ENCODE measurements around the gene DNAJC17. TPM values are rescaled to one million over a fixed set of nuclear protein-coding genes. Genes with fewer than 3 reads are reported as not detected.

DNAJC17 gene
- polyA plus RNA-seq (ENCODE audit: insufficient read length in 4 of 4) = 10 to 100 TPM; 38.0 to 45.4 (median 41.7) TPM

GRCh38 chr15:40807028-40807887 lies at the start of gene DNAJC17, which contains the start of gene ZFYVE19:
TSS of gene DNAJC17 (minus strand) at chr15:40807473. CDS start at chr15:40807446, 27 bp downstream.
TSS of gene ZFYVE19 (plus strand) at chr15:40807089. CDS start at chr15:40807590, 501 bp downstream.
- DNase-seq (ENCODE audit: low read depth in 4 of 4, low spot score in 2 of 4) = peak; percentile 83 to 97 (median 90)

GRCh38 chr15:40856746-40857145 lies 49.5 kb upstream of the DNAJC17 start:
- DNase-seq (ENCODE audit: low read depth in 4 of 4, low spot score in 2 of 4) = no peak

- no peak for DNase-seq (ENCODE audit: low read depth in 4 of 4, low spot score in 2 of 4)
Measured at GRCh38 chr15:40855706-40856234, 48.5 kb upstream of the DNAJC17 start.

GRCh38 chr15:40854161-40854560 lies 46.9 kb upstream of the DNAJC17 start:
- no peak for DNase-seq (ENCODE audit: low read depth in 4 of 4, low spot score in 2 of 4)

- DNase-seq (ENCODE audit: low read depth in 4 of 4, low spot score in 2 of 4) = no peak
Measured at GRCh38 chr15:40853241-40853890, 46.1 kb upstream of the DNAJC17 start.

GRCh38 chr15:40852529-40852928 lies 45.3 kb upstream of the DNAJC17 start:
- DNase-seq (ENCODE audit: low read depth in 4 of 4, low spot score in 2 of 4) = no peak

GRCh38 chr15:40850576-40851112 lies 43.4 kb upstream of the DNAJC17 start:
- no peak for DNase-seq (ENCODE audit: low read depth in 4 of 4, low spot score in 2 of 4)

GRCh38 chr15:40847223-40847961 lies 40.1 kb upstream of the DNAJC17 start:
- peak in 2 of 4 donors; percentile 64 to 86 for DNase-seq (ENCODE audit: low read depth in 4 of 4, low spot score in 2 of 4)

- DNase-seq (ENCODE audit: low read depth in 4 of 4, low spot score in 2 of 4) = no peak
Measured at GRCh38 chr15:40846841-40847222, 39.6 kb upstream of the DNAJC17 start.

GRCh38 chr15:40845511-40846284 lies 38.4 kb upstream of the DNAJC17 start:
- no peak for DNase-seq (ENCODE audit: low read depth in 4 of 4, low spot score in 2 of 4)

GRCh38 chr15:40845036-40845435 lies 37.8 kb upstream of the DNAJC17 start:
- DNase-seq (ENCODE audit: low read depth in 4 of 4, low spot score in 2 of 4) = no peak

- no peak for DNase-seq (ENCODE audit: low read depth in 4 of 4, low spot score in 2 of 4)
Measured at GRCh38 chr15:40844696-40845030, 37.4 kb upstream of the DNAJC17 start.

GRCh38 chr15:40843885-40844695 lies 36.8 kb upstream of the DNAJC17 start, which contains the start of gene SPINT1:
TSS of gene SPINT1 (plus strand) at chr15:40844048. CDS start at chr15:40844555, 507 bp downstream.
- no peak for DNase-seq (ENCODE audit: low read depth in 4 of 4, low spot score in 2 of 4)

GRCh38 chr15:40843261-40843884 lies 36.1 kb upstream of the DNAJC17 start:
- no peak for DNase-seq (ENCODE audit: low read depth in 4 of 4, low spot score in 2 of 4)

GRCh38 chr15:40841741-40842140 lies 34.5 kb upstream of the DNAJC17 start:
- DNase-seq (ENCODE audit: low read depth in 4 of 4, low spot score in 2 of 4) = no peak

GRCh38 chr15:40838756-40839155 lies 31.5 kb upstream of the DNAJC17 start:
- DNase-seq (ENCODE audit: low read depth in 4 of 4, low spot score in 2 of 4) = no peak

- DNase-seq (ENCODE audit: low read depth in 4 of 4, low spot score in 2 of 4) = no peak
Measured at GRCh38 chr15:40836020-40836419, 28.7 kb upstream of the DNAJC17 start.

GRCh38 chr15:40832903-40833302 lies 25.6 kb upstream of the DNAJC17 start:
- DNase-seq (ENCODE audit: low read depth in 4 of 4, low spot score in 2 of 4) = no peak
